Subcutaneous abdominal adipose tissue (tissue), 5 donors: Measurements from ENCODE around the gene GRAMD1A.

Experiments
- H3K27ac ChIP-seq: one replicate; pipeline ENCODE4 v1.7.0; 2013; ENCODE audit warnings: low read depth, mild to moderate bottlenecking, inconsistent platforms, low read length, moderate library complexity
- H3K27me3 ChIP-seq, 5 donors: one replicate each; pipeline ENCODE4 v1.7.0; 2013; ENCODE audit warnings: low read length in 5 of 5, inconsistent platforms in 1 of 5; ENCODE audit not compliant: control insufficient read depth in 5 of 5, insufficient read depth in 4 of 5
- H3K36me3 ChIP-seq, 5 donors: one replicate each; pipeline ENCODE4 v1.7.0; 2013; ENCODE audit warnings: low read length in 5 of 5; ENCODE audit not compliant: control insufficient read depth in 5 of 5, insufficient read depth in 5 of 5
- H3K4me1 ChIP-seq, 5 donors: one replicate each; pipeline ENCODE4 v1.7.0; 2013; ENCODE audit warnings: low read length in 5 of 5, mild to moderate bottlenecking in 3 of 5, moderate library complexity in 1 of 5; ENCODE audit not compliant: control insufficient read depth in 5 of 5, insufficient read depth in 5 of 5
- H3K4me3 ChIP-seq, 5 donors: one replicate each; pipeline ENCODE4 v1.7.0; 2013; ENCODE audit warnings: low read length in 5 of 5, low read depth in 1 of 5
- H3K9ac ChIP-seq, 5 donors: one replicate each; pipeline ENCODE4 v1.7.0; 2013; ENCODE audit warnings: low read length in 5 of 5, mild to moderate bottlenecking in 4 of 5, moderate library complexity in 3 of 5
- H3K9me3 ChIP-seq, 5 donors: one replicate each; pipeline ENCODE4 v1.7.0; 2013; ENCODE audit warnings: low read length in 5 of 5; ENCODE audit not compliant: control insufficient read depth in 5 of 5
- donor health status: healthy.
- donor health status: healthy.
- donor health status: healthy.
- donor health status: healthy.
- donor health status: healthy.

Gene GRAMD1A

GRCh38 chr19:35069696-35070095 is 69.6 kb downstream of the GRAMD1A start:
- Histone ChIP-seq H3K27ac (no peak overlapping the region), H3K9ac (no peak overlapping the region), H3K36me3 (no peaks in the 10 kb centered on the region), H3K4me1 (peaks cover 0 to 7% (median 0%) of the 10 kb centered on the region in 5 donors), H3K9me3 (peaks cover 3 to 11% (median 10%) of the 10 kb centered on the region in 5 donors), H3K4me3 (no peak overlapping the region), H3K27me3 (peaks cover 0 to 6% (median 0%) of the 10 kb centered on the region in 5 donors)

- no peak overlapping the region for H3K4me3 ChIP-seq
- H3K36me3 ChIP-seq, result no peaks in the 10 kb centered on the region
- H3K27me3 ChIP-seq, result peaks cover 0 to 6% (median 0%) of the 10 kb centered on the region in 5 donors
- H3K27ac ChIP-seq, result no peak overlapping the region
- H3K9me3 ChIP-seq, result peaks cover 3 to 11% (median 10%) of the 10 kb centered on the region in 5 donors
- no peak overlapping the region for H3K9ac ChIP-seq
- peaks cover 0 to 7% (median 0%) of the 10 kb centered on the region in 5 donors for H3K4me1 ChIP-seq
Observed at GRCh38 chr19:35070471-35070870, 70.3 kb downstream of the GRAMD1A start.

- no peak overlapping the region for H3K4me3 ChIP-seq
- H3K36me3 ChIP-seq, result no peaks in the 10 kb centered on the region
- no peak overlapping the region for H3K9ac ChIP-seq
- H3K4me1 ChIP-seq, result no peaks in the 10 kb centered on the region
- H3K27me3 ChIP-seq, result peaks cover 0 to 5% (median under 1%) of the 10 kb centered on the region in 5 donors
- no peak overlapping the region for H3K27ac ChIP-seq
- H3K9me3 ChIP-seq, result peaks cover 3 to 11% (median 10%) of the 10 kb centered on the region in 5 donors
Observed at GRCh38 chr19:35073516-35073915, 73.4 kb downstream of the GRAMD1A start.

GRCh38 chr19:35073941-35074340 is 73.8 kb downstream of the GRAMD1A start:
- no peak overlapping the region for H3K4me3 ChIP-seq
- H3K36me3 ChIP-seq, result no peaks in the 10 kb centered on the region

GRCh38 chr19:35074426-35075201 is 74.5 kb downstream of the GRAMD1A start:
- Histone ChIP-seq H3K36me3 (no peaks in the 10 kb centered on the region), H3K27ac (no peak overlapping the region), H3K9me3 (peaks cover 3 to 11% (median 10%) of the 10 kb centered on the region in 5 donors), H3K4me1 (no peaks in the 10 kb centered on the region), H3K4me3 (no peak overlapping the region), H3K27me3 (peaks cover 0 to 4% (median 0%) of the 10 kb centered on the region in 5 donors), H3K9ac (no peak overlapping the region)

More at GRCh38 chr19:35073941-35074340, 73.8 kb downstream of the GRAMD1A start:
- Histone ChIP-seq H3K27me3 (peaks cover 0 to 4% (median 0%) of the 10 kb centered on the region in 5 donors), H3K27ac (no peak overlapping the region), H3K9me3 (peaks cover 3 to 11% (median 10%) of the 10 kb centered on the region in 5 donors), H3K4me1 (no peaks in the 10 kb centered on the region), H3K9ac (no peak overlapping the region)

GRCh38 chr19:35075202-35076025 is 75.3 kb downstream of the GRAMD1A start:
- no peak overlapping the region for H3K9ac ChIP-seq
- no peaks in the 10 kb centered on the region for H3K4me1 ChIP-seq
- no peaks in the 10 kb centered on the region for H3K36me3 ChIP-seq
- H3K4me3 ChIP-seq, result no peak overlapping the region
- H3K9me3 ChIP-seq, result peaks cover 2 to 6% (median 4%) of the 10 kb centered on the region in 5 donors
- peaks cover 0 to 4% (median 0%) of the 10 kb centered on the region in 5 donors for H3K27me3 ChIP-seq
- no peak overlapping the region for H3K27ac ChIP-seq

GRCh38 chr19:35076026-35076370 is 75.9 kb downstream of the GRAMD1A start:
- Histone ChIP-seq H3K4me1 (peaks cover 0 to 5% (median 0%) of the 10 kb centered on the region in 5 donors), H3K36me3 (no peaks in the 10 kb centered on the region)

More at GRCh38 chr19:35076026-35076370, 75.9 kb downstream of the GRAMD1A start:
- Histone ChIP-seq H3K27ac (no peak overlapping the region), H3K9ac (no peak overlapping the region), H3K27me3 (peaks cover 0 to 4% (median 0%) of the 10 kb centered on the region in 5 donors), H3K9me3 (peaks cover 0 to under 1% (median 0%) of the 10 kb centered on the region in 5 donors), H3K4me3 (no peak overlapping the region)
